GM15510 (cell line): ENCODE measurements around the gene RPL4.

ENCODE experiments used
- POLR2A ChIP-seq: IDR thresholded peaks from 3 replicates; pipeline ENCODE4 v1.6.1; 2011; ENCODE audit warnings: borderline replicate concordance; ENCODE audit not compliant: insufficient read length; ENCODE audit errors: extremely low read depth

The RPL4 gene

GRCh38 chr15:66474963-66475362, 29.7 kb downstream of the RPL4 start:
- TF ChIP-seq POLR2A: no peak

GRCh38 chr15:66474135-66474534, 30.5 kb downstream of the RPL4 start:
- TF ChIP-seq POLR2A: no peak

- TF ChIP-seq POLR2A: no peak
Observed at GRCh38 chr15:66472176-66472999, 32.3 kb downstream of the RPL4 start.

- TF ChIP-seq POLR2A: no peak
Observed at GRCh38 chr15:66462627-66463026, 42.0 kb downstream of the RPL4 start.

- no peak for TF ChIP-seq POLR2A
Observed at GRCh38 chr15:66461917-66462316, 42.7 kb downstream of the RPL4 start.

GRCh38 chr15:66459818-66460615, 44.6 kb downstream of the RPL4 start:
- TF ChIP-seq POLR2A: no peak

- no peak for TF ChIP-seq POLR2A
Observed at GRCh38 chr15:66456211-66456610, 48.4 kb downstream of the RPL4 start.

- no peak for TF ChIP-seq POLR2A
Observed at GRCh38 chr15:66454143-66454542, 50.5 kb downstream of the RPL4 start.

- TF ChIP-seq POLR2A: no peak
Observed at GRCh38 chr15:66452971-66453580, 51.6 kb downstream of the RPL4 start.

- TF ChIP-seq POLR2A: no peak
Observed at GRCh38 chr15:66452420-66452819, 52.2 kb downstream of the RPL4 start.
